ENCODE measurements around the gene DYNC1I1. TPM values are rescaled to one million over a fixed set of nuclear protein-coding genes. Genes with fewer than 3 reads are reported as not detected.

The DYNC1I1 gene
- total RNA-seq, 1 donor from 2014 or later = 4.4 TPM

DNA sequence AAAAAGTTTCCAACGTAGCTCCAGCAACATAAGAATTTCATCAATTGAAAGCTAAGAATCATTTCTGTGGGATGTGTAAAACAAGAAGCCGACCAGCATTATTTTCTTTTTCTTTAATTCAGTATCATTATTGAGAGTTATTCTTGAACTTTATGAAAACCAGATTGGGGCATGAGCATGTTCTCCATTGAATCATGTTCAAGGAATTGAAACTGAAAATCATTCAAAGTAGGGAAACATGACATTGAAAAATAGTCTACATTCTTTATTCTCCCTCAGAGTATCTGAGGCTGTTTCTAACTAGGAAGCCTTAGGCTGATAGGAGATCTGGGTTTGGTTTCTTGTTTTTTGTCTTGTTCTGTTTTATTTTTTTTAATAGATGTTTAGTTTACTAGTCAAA, 253.7 kb downstream of the DYNC1I1 start:
- H3K36me3 Mint-ChIP-seq = no peaks in the 10 kb centered on the region

DNA sequence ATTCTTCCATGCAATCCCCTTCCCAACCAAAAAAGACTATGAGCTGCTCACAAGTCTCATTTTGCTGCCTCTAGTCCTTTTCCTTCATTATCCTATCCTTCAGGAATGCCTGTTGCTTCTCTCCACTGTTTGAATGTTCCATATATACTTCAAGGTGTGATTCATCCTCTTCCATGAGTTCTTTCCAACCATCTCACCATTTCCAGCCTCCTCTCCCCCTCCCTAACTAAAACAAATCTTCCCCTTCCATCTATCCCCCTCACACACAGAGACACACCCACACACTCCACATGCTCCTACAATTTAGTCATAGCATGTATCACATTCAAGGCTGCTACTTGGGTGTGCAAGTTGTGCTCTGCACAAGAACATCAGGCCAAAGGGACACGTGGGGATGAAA, 254.3 kb downstream of the DYNC1I1 start:
- no peak overlapping the region for H3K27ac Mint-ChIP-seq
- H3K27me3 Mint-ChIP-seq (ENCODE audit: low read depth) = no peaks in the 10 kb centered on the region
- H3K36me3 Mint-ChIP-seq = no peaks in the 10 kb centered on the region
- H3K4me1 Mint-ChIP-seq = no peaks in the 10 kb centered on the region
- DNase-seq (ENCODE audit: low spot score in 2 of 2, unreplicated experiment in 2 of 2) = no peak
- TF ChIP-seq, protein P1, sequence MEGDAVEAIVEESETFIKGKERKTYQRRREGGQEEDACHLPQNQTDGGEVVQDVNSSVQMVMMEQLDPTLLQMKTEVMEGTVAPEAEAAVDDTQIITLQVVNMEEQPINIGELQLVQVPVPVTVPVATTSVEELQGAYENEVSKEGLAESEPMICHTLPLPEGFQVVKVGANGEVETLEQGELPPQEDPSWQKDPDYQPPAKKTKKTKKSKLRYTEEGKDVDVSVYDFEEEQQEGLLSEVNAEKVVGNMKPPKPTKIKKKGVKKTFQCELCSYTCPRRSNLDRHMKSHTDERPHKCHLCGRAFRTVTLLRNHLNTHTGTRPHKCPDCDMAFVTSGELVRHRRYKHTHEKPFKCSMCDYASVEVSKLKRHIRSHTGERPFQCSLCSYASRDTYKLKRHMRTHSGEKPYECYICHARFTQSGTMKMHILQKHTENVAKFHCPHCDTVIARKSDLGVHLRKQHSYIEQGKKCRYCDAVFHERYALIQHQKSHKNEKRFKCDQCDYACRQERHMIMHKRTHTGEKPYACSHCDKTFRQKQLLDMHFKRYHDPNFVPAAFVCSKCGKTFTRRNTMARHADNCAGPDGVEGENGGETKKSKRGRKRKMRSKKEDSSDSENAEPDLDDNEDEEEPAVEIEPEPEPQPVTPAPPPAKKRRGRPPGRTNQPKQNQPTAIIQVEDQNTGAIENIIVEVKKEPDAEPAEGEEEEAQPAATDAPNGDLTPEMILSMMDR (IDR thresholded peaks at IDR 0.05; ENCODE audit: unreplicated experiment) = no peak
- no peaks in the 10 kb centered on the region for H3K9me3 Mint-ChIP-seq
- H3K4me3 Mint-ChIP-seq = no peak overlapping the region

More for the DNA sequence above, 253.7 kb downstream of the DYNC1I1 start:
- TF ChIP-seq, protein P1 (IDR thresholded peaks at IDR 0.05; ENCODE audit: unreplicated experiment) = no peak
- Mint-ChIP-seq H3K9me3 (peaks cover 3% of the 10 kb centered on the region), H3K4me3 (no peak overlapping the region), H3K27ac (no peak overlapping the region), H3K27me3 (ENCODE audit: low read depth) (no peaks in the 10 kb centered on the region), H3K4me1 (no peaks in the 10 kb centered on the region)
- DNase-seq (ENCODE audit: low spot score in 2 of 2, unreplicated experiment in 2 of 2) = no peak

DNA sequence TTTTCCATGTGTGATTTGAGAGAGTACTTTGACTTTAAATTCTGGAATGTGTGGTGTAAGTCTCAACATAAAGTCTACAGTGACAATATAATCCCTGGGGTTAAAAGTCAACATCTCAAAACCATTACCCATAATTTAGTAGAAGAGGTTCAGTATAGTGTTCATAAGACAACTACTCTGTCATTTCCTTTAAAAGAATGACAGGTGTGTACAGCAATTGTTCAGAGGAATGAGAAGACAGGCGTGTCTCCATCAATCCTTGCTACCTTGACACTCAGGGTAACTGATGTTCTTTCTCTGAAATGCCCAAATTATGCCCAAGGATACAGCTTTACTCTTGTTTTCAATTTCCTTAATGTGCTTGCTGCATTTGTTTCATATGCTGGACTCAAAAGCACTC, 256.4 kb downstream of the DYNC1I1 start:
- Mint-ChIP-seq H3K4me3 (no peak overlapping the region), H3K27ac (no peak overlapping the region), H3K4me1 (no peaks in the 10 kb centered on the region), H3K9me3 (no peaks in the 10 kb centered on the region), H3K36me3 (no peaks in the 10 kb centered on the region), H3K27me3 (ENCODE audit: low read depth) (no peaks in the 10 kb centered on the region)
- no peak for DNase-seq (ENCODE audit: low spot score in 2 of 2, unreplicated experiment in 2 of 2)
- TF ChIP-seq, protein P1 (IDR thresholded peaks at IDR 0.05; ENCODE audit: unreplicated experiment) = no peak

DNA sequence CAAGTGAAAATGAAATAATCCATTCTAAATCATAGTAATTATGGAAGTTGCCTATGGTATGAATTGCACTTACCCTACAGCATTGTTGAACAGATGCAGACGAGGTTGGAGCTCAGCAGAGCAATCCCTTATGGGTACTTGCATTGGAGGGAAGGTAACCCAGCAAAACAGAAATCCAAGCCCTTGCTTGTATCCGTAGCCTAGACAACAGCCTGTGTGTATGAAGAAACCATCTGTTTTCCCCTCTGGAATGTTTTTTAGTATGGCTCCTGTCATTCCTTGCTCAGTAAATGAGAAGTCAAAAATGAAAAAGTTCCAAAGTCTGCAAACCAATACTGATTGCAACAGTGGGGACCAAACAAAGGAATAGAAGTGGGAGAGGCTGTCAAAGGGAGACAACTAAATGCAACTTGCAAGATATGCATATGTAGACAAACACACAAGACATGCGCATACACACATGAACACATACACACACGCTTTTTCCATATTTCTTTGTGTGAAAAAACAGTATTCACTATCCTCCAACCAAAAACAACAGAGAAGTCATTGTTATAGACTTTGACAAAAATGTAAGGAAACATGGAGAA, 260.8 kb downstream of the DYNC1I1 start:
- H3K27ac Mint-ChIP-seq = no peak overlapping the region
- DNase-seq (ENCODE audit: low spot score in 2 of 2, unreplicated experiment in 2 of 2) = no peak
- H3K9me3 Mint-ChIP-seq = no peaks in the 10 kb centered on the region

DNA sequence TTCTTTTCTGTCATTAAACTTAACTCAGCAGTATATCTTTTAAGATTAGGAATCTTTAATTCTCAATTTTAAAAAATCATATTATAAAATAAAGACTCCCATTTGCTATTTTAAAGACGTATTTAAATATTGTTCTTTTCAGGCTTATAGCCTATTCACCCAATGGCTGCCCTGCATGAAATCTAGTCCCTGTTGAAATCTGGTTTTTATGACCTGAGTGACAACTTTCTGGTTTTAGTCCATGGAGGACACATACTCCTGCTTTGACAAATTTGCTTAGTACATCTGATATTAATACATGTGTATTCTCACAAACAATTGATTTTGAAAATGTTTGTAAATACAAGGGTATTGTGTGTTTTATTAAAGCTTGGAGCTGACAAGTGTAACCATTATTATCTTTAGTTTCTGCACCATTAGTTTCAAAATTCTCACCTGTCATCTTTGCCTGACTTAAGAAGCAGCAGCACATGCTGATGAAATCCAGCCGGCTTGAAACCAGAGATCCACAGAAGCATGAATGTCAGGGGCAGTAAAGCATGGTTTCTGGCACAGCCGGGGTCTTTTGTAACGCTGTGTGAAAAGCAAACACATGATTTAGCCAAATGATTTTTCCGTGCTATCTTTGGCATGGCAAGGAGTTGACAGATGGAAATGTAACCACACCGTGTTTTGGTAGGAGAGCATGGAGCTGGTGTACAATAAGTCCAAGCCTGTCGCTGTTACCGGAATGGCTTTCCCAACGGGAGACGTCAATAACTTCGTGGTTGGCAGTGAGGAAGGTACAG, 262.8 kb downstream of the DYNC1I1 start:
- Mint-ChIP-seq H3K4me1 (no peaks in the 10 kb centered on the region), H3K4me3 (no peak overlapping the region), H3K27ac (no peak overlapping the region), H3K36me3 (no peaks in the 10 kb centered on the region), H3K9me3 (no peaks in the 10 kb centered on the region), H3K27me3 (ENCODE audit: low read depth) (no peaks in the 10 kb centered on the region)
- TF ChIP-seq, protein P1 (IDR thresholded peaks at IDR 0.05; ENCODE audit: unreplicated experiment) = no peak
- no peak for DNase-seq (ENCODE audit: low spot score in 2 of 2, unreplicated experiment in 2 of 2)

More for the DNA sequence above, 260.8 kb downstream of the DYNC1I1 start:
- no peak overlapping the region for H3K4me3 Mint-ChIP-seq
- TF ChIP-seq, protein P1 (IDR thresholded peaks at IDR 0.05; ENCODE audit: unreplicated experiment) = no peak
- no peaks in the 10 kb centered on the region for H3K36me3 Mint-ChIP-seq
- no peaks in the 10 kb centered on the region for H3K27me3 Mint-ChIP-seq (ENCODE audit: low read depth)
- no peaks in the 10 kb centered on the region for H3K4me1 Mint-ChIP-seq

Measured in mesothelial cell of epicardium (in vitro differentiated cells).